Measurements from ENCODE around the gene CPT1A. TPM values are rescaled to one million over a fixed set of nuclear protein-coding genes. Genes with fewer than 3 reads are reported as not detected.
A peak's percentile ranks its signal among the peaks of the same experiment; 100 is the strongest.

CPT1A gene
- total RNA-seq, 2 experiments from 2014 or later: 50.2 to 51.1 TPM

- no peak overlapping the region for H3K27ac Mint-ChIP-seq
- ChIA-PET CTCF (no interaction called here), POLR2A (no interaction called here)
- H3K9me3 Mint-ChIP-seq: no peaks in the 10 kb centered on the region
- H3K4me1 Mint-ChIP-seq: peaks cover 11% of the 10 kb centered on the region
- peaks cover 19% of the 10 kb centered on the region for H3K36me3 Mint-ChIP-seq (ENCODE audit: low read depth)
- no peaks in the 10 kb centered on the region for H3K27me3 Mint-ChIP-seq
- DNase-seq: no peak
- H3K4me3 Mint-ChIP-seq: peak overlapping the region; percentile 64
Measured at GRCh38 chr11:68750195-68751003, 91.3 kb downstream of the CPT1A start.

DNA sequence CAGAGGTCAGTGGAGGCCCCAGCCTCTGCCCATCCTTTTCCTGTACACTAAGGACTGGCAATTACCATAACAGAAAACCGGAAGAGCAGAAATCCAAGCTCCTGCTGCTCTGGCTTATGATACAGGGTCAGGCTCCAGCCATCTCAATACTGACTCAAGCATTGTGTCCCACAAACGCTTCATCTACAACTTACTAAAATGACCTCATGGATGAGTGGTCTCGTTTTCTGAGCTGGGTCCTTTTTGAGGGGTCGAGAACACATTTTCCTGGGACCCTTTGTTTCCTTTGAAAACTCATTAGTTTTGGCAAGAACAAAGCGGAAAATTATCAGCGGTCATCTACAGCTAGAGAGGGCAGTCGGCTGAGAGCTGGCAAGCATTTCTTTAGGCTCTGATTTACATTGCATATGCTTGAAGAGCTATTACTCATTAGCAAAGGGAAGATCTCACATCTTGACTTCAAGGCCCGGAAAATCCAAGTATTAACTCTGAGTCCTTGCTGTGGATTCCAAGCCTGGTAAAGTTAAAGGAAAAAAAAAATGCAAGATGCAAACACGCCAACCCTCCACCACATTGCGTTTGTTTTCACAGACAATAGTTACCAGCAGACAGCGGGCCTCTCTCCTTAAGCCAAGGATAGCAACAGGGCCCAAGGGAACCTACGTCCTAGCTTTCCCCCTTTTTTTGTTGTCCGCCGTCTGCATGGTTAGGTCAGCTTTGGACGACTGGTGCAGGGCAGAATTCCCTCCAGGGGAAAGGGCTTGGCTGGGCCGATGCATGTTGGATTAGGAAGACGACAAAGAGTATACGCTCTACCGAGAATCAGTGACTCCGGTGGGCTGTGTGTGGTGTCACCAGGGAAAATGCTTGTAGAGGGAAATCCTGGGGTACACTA, 92.2 kb downstream of the CPT1A start:
- CTCF ChIA-PET: interaction anchor here (1.5 kb wide), 1 partner anchor 95 kb away, joined by 5 read pairs; no protein-coding TSS in a partner anchor
- peaks cover 11% of the 10 kb centered on the region for H3K4me1 Mint-ChIP-seq
- H3K4me3 Mint-ChIP-seq: peak overlapping the region; percentile 64
- no peak for DNase-seq
- H3K27me3 Mint-ChIP-seq: no peaks in the 10 kb centered on the region
- peaks cover 14% of the 10 kb centered on the region for H3K36me3 Mint-ChIP-seq (ENCODE audit: low read depth)
- H3K27ac Mint-ChIP-seq: no peak overlapping the region
- POLR2A ChIA-PET: no interaction called here
- H3K9me3 Mint-ChIP-seq: no peaks in the 10 kb centered on the region

DNA sequence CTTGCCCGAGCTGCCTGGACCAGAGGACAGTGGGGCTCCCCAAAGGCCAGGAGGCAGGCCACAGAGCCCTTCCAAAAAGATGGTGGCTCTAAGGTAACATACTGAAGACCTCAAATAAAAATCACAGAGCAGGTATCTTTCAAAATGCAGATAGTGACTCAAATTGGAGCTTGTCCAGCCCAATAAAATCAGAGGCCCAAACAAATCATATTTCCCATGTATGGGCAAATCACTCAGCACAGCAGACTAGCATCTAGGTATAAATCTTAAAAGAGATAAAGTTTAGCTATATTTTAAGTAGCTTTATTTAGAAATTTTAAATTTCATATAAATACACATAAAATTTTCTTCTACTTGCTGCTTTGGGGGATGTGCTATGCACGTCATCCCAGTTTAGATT, 93.7 kb downstream of the CPT1A start:
- CTCF ChIA-PET: interaction anchor here (1.2 to 1.5 kb wide), 2 partner anchors 13 to 96 kb away, joined by 3 to 5 read pairs; no protein-coding TSS in a partner anchor
- no peaks in the 10 kb centered on the region for H3K9me3 Mint-ChIP-seq
- H3K4me3 Mint-ChIP-seq: no peak overlapping the region
- peaks cover 14% of the 10 kb centered on the region for H3K36me3 Mint-ChIP-seq (ENCODE audit: low read depth)
- H3K27me3 Mint-ChIP-seq: no peaks in the 10 kb centered on the region
- peaks cover 11% of the 10 kb centered on the region for H3K4me1 Mint-ChIP-seq
- H3K27ac Mint-ChIP-seq: no peak overlapping the region
- POLR2A ChIA-PET: no interaction called here
- no peak for DNase-seq

GRCh38 chr11:68743539-68743938, 98.2 kb downstream of the CPT1A start:
- POLR2A ChIA-PET: no interaction called here
- no peaks in the 10 kb centered on the region for H3K9me3 Mint-ChIP-seq

GRCh38 chr11:68741463-68741862, 100.3 kb downstream of the CPT1A start:
- no peak overlapping the region for H3K4me3 Mint-ChIP-seq
- no peaks in the 10 kb centered on the region for H3K27me3 Mint-ChIP-seq
- DNase-seq: no peak
- H3K27ac Mint-ChIP-seq: no peak overlapping the region
- POLR2A ChIA-PET: no interaction called here
- no peaks in the 10 kb centered on the region for H3K9me3 Mint-ChIP-seq
- no peaks in the 10 kb centered on the region for H3K4me1 Mint-ChIP-seq
- CTCF ChIA-PET: no interaction called here
- peaks cover 10% of the 10 kb centered on the region for H3K36me3 Mint-ChIP-seq (ENCODE audit: low read depth)

More at GRCh38 chr11:68743539-68743938, 98.2 kb downstream of the CPT1A start:
- Mint-ChIP-seq H3K27ac (no peak overlapping the region), H3K27me3 (no peaks in the 10 kb centered on the region), H3K4me1 (no peaks in the 10 kb centered on the region), H3K4me3 (no peak overlapping the region), H3K36me3 (ENCODE audit: low read depth) (peaks cover 14% of the 10 kb centered on the region)
- CTCF ChIA-PET: no interaction called here
- no peak for DNase-seq

GRCh38 chr11:68735646-68736045, 106.1 kb downstream of the CPT1A start:
- ChIA-PET POLR2A (no interaction called here), CTCF (no interaction called here)
- no peaks in the 10 kb centered on the region for H3K9me3 Mint-ChIP-seq
- no peak overlapping the region for H3K27ac Mint-ChIP-seq
- H3K4me3 Mint-ChIP-seq: no peak overlapping the region
- no peaks in the 10 kb centered on the region for H3K27me3 Mint-ChIP-seq
- no peaks in the 10 kb centered on the region for H3K36me3 Mint-ChIP-seq (ENCODE audit: low read depth)
- DNase-seq: no peak
- no peaks in the 10 kb centered on the region for H3K4me1 Mint-ChIP-seq

DNA sequence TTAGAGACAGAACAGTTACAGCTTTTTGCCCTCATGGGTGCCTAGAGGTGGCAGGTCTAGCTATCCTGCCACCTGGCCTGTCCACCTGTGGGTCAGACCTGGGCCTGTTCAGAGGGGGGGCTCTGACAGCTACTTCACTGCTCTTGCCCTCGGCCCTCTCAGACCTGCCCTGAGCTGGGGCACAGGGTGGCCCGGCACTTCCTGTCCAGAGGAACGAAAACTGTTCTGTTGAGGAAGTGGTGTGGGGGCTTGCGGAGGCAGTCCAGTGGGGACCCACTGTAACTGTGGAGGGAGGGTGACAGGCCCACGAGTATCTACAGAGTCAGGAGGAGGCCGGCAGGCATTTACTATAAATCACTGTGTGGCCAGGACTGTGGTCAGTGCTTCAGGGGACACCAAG, 106.6 kb downstream of the CPT1A start:
- no peaks in the 10 kb centered on the region for H3K4me1 Mint-ChIP-seq
- H3K9me3 Mint-ChIP-seq: no peaks in the 10 kb centered on the region
- no peak for DNase-seq
- H3K27me3 Mint-ChIP-seq: no peaks in the 10 kb centered on the region
- POLR2A ChIA-PET: no interaction called here
- no peaks in the 10 kb centered on the region for H3K36me3 Mint-ChIP-seq (ENCODE audit: low read depth)
- no peak overlapping the region for H3K27ac Mint-ChIP-seq
- CTCF ChIA-PET: no interaction called here
- H3K4me3 Mint-ChIP-seq: no peak overlapping the region

DNA sequence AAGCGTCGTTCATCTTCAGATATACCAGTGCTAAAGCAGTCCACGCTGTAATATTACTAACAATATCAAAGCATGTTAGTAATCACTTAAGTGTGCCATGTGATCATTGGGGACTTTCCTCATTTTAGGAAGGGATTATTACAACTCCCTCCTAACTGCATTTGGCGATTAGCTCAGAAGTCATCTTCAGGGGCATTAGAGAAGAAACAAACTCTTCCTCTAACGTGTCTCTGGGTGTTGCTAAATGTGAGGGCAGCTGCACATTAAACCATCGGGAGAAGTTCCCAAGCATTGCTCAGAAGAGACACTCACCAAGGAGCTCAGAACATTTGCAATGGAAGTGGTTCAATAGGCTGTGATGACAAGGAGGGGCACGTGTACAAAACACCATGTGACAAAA, 107.6 kb downstream of the CPT1A start:
- Mint-ChIP-seq H3K4me1 (no peaks in the 10 kb centered on the region), H3K27ac (no peak overlapping the region), H3K4me3 (no peak overlapping the region), H3K9me3 (no peaks in the 10 kb centered on the region), H3K27me3 (no peaks in the 10 kb centered on the region), H3K36me3 (ENCODE audit: low read depth) (no peaks in the 10 kb centered on the region)
- DNase-seq: no peak
- ChIA-PET CTCF (no interaction called here), POLR2A (no interaction called here)

DNA sequence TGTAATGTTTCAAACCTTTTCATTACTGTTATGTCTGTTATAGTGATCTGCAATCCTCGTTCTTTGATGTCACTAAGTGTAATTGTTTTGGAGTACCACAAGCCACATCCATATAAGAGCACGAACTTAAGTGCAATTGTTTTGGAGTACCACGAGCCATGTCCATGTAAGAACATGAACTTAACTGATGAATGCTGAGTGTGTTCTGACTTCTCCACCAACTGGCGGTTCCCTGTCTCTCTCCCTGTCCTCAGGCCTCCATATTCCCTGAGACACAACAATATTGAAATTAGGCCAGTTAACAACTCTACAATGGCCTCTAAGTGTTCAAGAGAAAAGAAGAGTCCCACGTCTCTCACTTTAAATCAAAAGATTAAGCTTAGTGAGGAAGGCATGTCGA, 113.9 kb downstream of the CPT1A start:
- ChIA-PET POLR2A (no interaction called here), CTCF (no interaction called here)
- Mint-ChIP-seq H3K4me1 (no peaks in the 10 kb centered on the region), H3K9me3 (no peaks in the 10 kb centered on the region), H3K4me3 (no peak overlapping the region), H3K27me3 (peaks cover 9% of the 10 kb centered on the region), H3K27ac (no peak overlapping the region), H3K36me3 (ENCODE audit: low read depth) (no peaks in the 10 kb centered on the region)
- DNase-seq: no peak

DNA sequence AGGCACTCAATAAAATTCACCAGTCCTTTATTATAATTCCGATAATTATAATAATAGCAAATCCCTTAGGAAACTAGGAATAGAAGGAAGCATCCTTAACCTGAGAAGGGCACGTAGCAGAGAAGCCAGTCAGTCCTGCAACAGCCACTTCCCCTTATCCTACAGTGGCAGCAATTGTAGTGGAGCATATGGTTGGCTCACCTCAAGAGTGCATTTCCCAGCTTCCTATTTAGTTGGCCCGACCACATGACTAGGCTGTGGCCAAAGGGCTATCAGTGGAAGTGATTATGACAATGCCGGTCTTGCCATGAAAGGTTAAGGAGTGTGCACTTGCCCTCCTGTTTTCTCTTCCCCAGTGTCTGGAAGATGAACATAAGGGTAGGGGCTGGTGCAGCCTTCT, 117.4 kb downstream of the CPT1A start:
- ChIA-PET CTCF (no interaction called here), POLR2A (interaction anchor here (1.2 kb wide), 1 partner anchor 264 kb away, joined by 4 read pairs; the partner anchor contains the start of gene PPP6R3)
- Mint-ChIP-seq H3K27me3 (peaks cover 18% of the 10 kb centered on the region), H3K27ac (no peak overlapping the region), H3K4me3 (no peak overlapping the region), H3K36me3 (ENCODE audit: low read depth) (no peaks in the 10 kb centered on the region), H3K9me3 (peaks cover 3% of the 10 kb centered on the region), H3K4me1 (no peaks in the 10 kb centered on the region)
- DNase-seq: no peak

GRCh38 chr11:68722143-68722542, 119.6 kb downstream of the CPT1A start:
- H3K36me3 Mint-ChIP-seq (ENCODE audit: low read depth): no peaks in the 10 kb centered on the region
- CTCF ChIA-PET: no interaction called here
- H3K4me1 Mint-ChIP-seq: no peaks in the 10 kb centered on the region
- H3K9me3 Mint-ChIP-seq: peaks cover 3% of the 10 kb centered on the region
- no peak overlapping the region for H3K4me3 Mint-ChIP-seq
- DNase-seq: no peak
- H3K27ac Mint-ChIP-seq: no peak overlapping the region
- POLR2A ChIA-PET: interaction anchor here (0.6 kb wide), 1 partner anchor 31 kb away, joined by 3 read pairs; no protein-coding TSS in a partner anchor
- H3K27me3 Mint-ChIP-seq: peaks cover 14% of the 10 kb centered on the region

- Mint-ChIP-seq H3K4me3 (no peak overlapping the region), H3K27me3 (peaks cover 14% of the 10 kb centered on the region), H3K4me1 (no peaks in the 10 kb centered on the region), H3K27ac (no peak overlapping the region), H3K36me3 (ENCODE audit: low read depth) (no peaks in the 10 kb centered on the region), H3K9me3 (peaks cover 3% of the 10 kb centered on the region)
- ChIA-PET CTCF (no interaction called here), POLR2A (no interaction called here)
- DNase-seq: no peak
Measured at GRCh38 chr11:68721075-68721474, 120.6 kb downstream of the CPT1A start.

- ChIA-PET CTCF (no interaction called here), POLR2A (no interaction called here)
- Mint-ChIP-seq H3K36me3 (ENCODE audit: low read depth) (no peaks in the 10 kb centered on the region), H3K4me1 (no peaks in the 10 kb centered on the region), H3K9me3 (peaks cover 3% of the 10 kb centered on the region), H3K27me3 (peaks cover 8% of the 10 kb centered on the region), H3K27ac (no peak overlapping the region), H3K4me3 (no peak overlapping the region)
- no peak for DNase-seq
Measured at GRCh38 chr11:68715456-68716122, 126.1 kb downstream of the CPT1A start.

Measured in activated CD4-positive, alpha-beta memory T cell treated with anti-CD3 and anti-CD28 coated beads, Interleukin-2, amount 10 ng/mL, durations not matched to agents 7 days and 5 days (primary cell).